H1 (cell line): ENCODE data around the gene SH2D1B. TPM values are rescaled to one million over a fixed set of nuclear protein-coding genes. Genes with fewer than 3 reads are reported as not detected.

Experiments used
- CTCF ChIA-PET: fragments of 300-600 bp; sonication (Branson Sonifier 250); formaldehyde crosslinking; loops from one replicate; lab custom pipeline; 2021; ENCODE audit not compliant: partially characterized antibody; lab: Charles Lee
- POLR2A ChIA-PET: fragments of 300-600 bp; sonication (Branson Sonifier 250); formaldehyde crosslinking; loops from one replicate; lab custom pipeline; 2021; ENCODE audit warnings: inconsistent platforms; ENCODE audit not compliant: partially characterized antibody; lab: Charles Lee
- DNase-seq, 2 experiments: peaks; one replicate each; pipeline versions ENCODE4 v3.0.0 to v3.0.0-alpha.2; 2010 to 2022; ENCODE audit warnings: low spot score in 2 of 2, low read depth in 1 of 2, mixed read lengths in 1 of 2
- FAIRE-seq: peaks from 2 replicates; lab custom pipeline; 2011; peaks lifted over from hg19 to GRCh38; lab: Jason Lieb, UNC
- H2AFZ ChIP-seq: 2 replicates; pipeline ENCODE4 v1.8.1; 2012; ENCODE audit warnings: low read length, inconsistent platforms
- H2AK5ac ChIP-seq: 2 replicates; pipeline ENCODE4 v1.6.1; 2013; ENCODE audit warnings: low read depth, low read length
- H2BK120ac ChIP-seq: replicated peaks from 2 replicates; pipeline ENCODE3; 2013; ENCODE audit warnings: low read depth, low read length, inconsistent platforms
- H2BK12ac ChIP-seq: 2 replicates; pipeline ENCODE4 v1.6.1; 2013; ENCODE audit warnings: low read depth, low read length
- H2BK15ac ChIP-seq: 2 replicates; pipeline ENCODE4 v1.6.1; 2013; ENCODE audit warnings: low read length
- H2BK20ac ChIP-seq: 2 replicates; pipeline ENCODE4 v1.6.1; 2013; ENCODE audit warnings: low read length
- H2BK5ac ChIP-seq: 2 replicates; pipeline ENCODE4 v1.6.1; 2013; ENCODE audit warnings: low read depth, low read length
- H3K14ac ChIP-seq: 2 replicates; pipeline ENCODE4 v1.6.1; 2013; ENCODE audit warnings: inconsistent platforms; ENCODE audit not compliant: insufficient read length
- H3K18ac ChIP-seq: 2 replicates; pipeline ENCODE4 v1.6.1; 2013; ENCODE audit warnings: low read length; ENCODE audit errors: extremely low read depth
- H3K23ac ChIP-seq: 2 replicates; pipeline ENCODE4 v1.6.1; 2013; ENCODE audit warnings: inconsistent platforms; ENCODE audit not compliant: insufficient read length
- H3K23me2 ChIP-seq: 2 replicates; pipeline ENCODE4 v1.6.1; 2013; ENCODE audit warnings: low read depth, low read length
- H3K27ac ChIP-seq: 2 replicates; pipeline ENCODE4 v1.6.1; 2011; ENCODE audit warnings: low read depth, low read length, inconsistent platforms
- H3K27me3 ChIP-seq, 4 experiments: replicated peaks in 1 of 4; 1 replicate in 1 of 4; 2 replicates in 3 of 4; pipeline versions ENCODE4 v1.6.1 to v1.8.1; 2011 to 2013; ENCODE audit warnings: low read length in 3 of 4, mild to moderate bottlenecking in 3 of 4, inconsistent platforms in 2 of 4, mixed read lengths in 2 of 4, moderate library complexity in 1 of 4; ENCODE audit not compliant: control insufficient read depth in 3 of 4, insufficient read depth in 3 of 4; ENCODE audit errors: extremely low read depth in 1 of 4
- H3K36me3 ChIP-seq, 4 experiments: 2 replicates each; pipeline versions ENCODE4 v1.6.1 to v1.8.1; 2011 to 2013; ENCODE audit warnings: mild to moderate bottlenecking in 4 of 4, low read length in 3 of 4, moderate library complexity in 2 of 4, control low read depth in 1 of 4, inconsistent platforms in 1 of 4; ENCODE audit not compliant: insufficient read depth in 4 of 4, control insufficient read depth in 2 of 4
- H3K4ac ChIP-seq: replicated peaks from 2 replicates; pipeline ENCODE3; 2013; ENCODE audit warnings: low read length, low read depth, mixed read lengths, inconsistent platforms; ENCODE audit not compliant: insufficient read length
- H3K4me1 ChIP-seq, 4 experiments: replicated peaks in 1 of 4; 1 replicate in 1 of 4; 2 replicates in 3 of 4; pipeline versions ENCODE4 v1.6.1 to v1.8.1; 2011 to 2013; ENCODE audit warnings: low read length in 3 of 4, inconsistent platforms in 2 of 4, mixed read lengths in 1 of 4; ENCODE audit not compliant: insufficient read depth in 4 of 4, control insufficient read depth in 3 of 4
- H3K4me2 ChIP-seq, 2 experiments: 2 replicates each; pipeline versions ENCODE4 v1.6.1 to v1.8.1; 2011 to 2013; ENCODE audit warnings: low read depth in 2 of 2, low read length in 2 of 2, control low read depth in 1 of 2, inconsistent platforms in 1 of 2, mild to moderate bottlenecking in 1 of 2; ENCODE audit not compliant: insufficient read depth in 1 of 2
- H3K4me3 ChIP-seq, 4 experiments: fragments of 200-600, 300-600 bp in 1 of 4; sonication (generic), shearing (Covaris generic), sonication (Bioruptor Twin) in 1 of 4; 2 replicates each; pipeline versions ENCODE4 v1.5.1 to v1.8.1; 2011 to 2016; ENCODE audit warnings: low read length in 4 of 4, low read depth in 3 of 4, control low read depth in 2 of 4, inconsistent platforms in 2 of 4, mild to moderate bottlenecking in 2 of 4, mixed read lengths in 1 of 4, moderate library complexity in 1 of 4; ENCODE audit not compliant: insufficient read depth in 2 of 4; ENCODE audit errors: extremely low read depth in 1 of 4
- H3K56ac ChIP-seq: replicated peaks from 2 replicates; pipeline ENCODE3; 2013; ENCODE audit warnings: low read depth, mild to moderate bottlenecking, mixed read lengths, low read length, inconsistent platforms; ENCODE audit not compliant: insufficient read length
- H3K79me1 ChIP-seq: 2 replicates; pipeline ENCODE4 v1.6.1; 2013; ENCODE audit warnings: low read depth, low read length, control low read depth
- H3K79me2 ChIP-seq, 2 experiments: 2 replicates each; pipeline versions ENCODE4 v1.6.1 to v1.8.1; 2012 to 2013; ENCODE audit warnings: low read length in 2 of 2, mild to moderate bottlenecking in 2 of 2, inconsistent platforms in 1 of 2; ENCODE audit not compliant: insufficient read depth in 2 of 2, control insufficient read depth in 1 of 2
- H3K9ac ChIP-seq, 4 experiments: replicated peaks in 1 of 4; 1 replicate in 1 of 4; 2 replicates in 3 of 4; pipeline versions ENCODE4 v1.6.1 to v1.8.1; 2011 to 2013; ENCODE audit warnings: low read depth in 3 of 4, low read length in 3 of 4, control low read depth in 2 of 4, mild to moderate bottlenecking in 2 of 4, moderate library complexity in 2 of 4, inconsistent platforms in 1 of 4; ENCODE audit errors: extremely low read depth in 1 of 4
- H3K9me3 ChIP-seq, 2 experiments: 2 replicates each; pipeline versions ENCODE4 v1.6.1 to v1.8.1; 2012 to 2013; ENCODE audit warnings: mild to moderate bottlenecking in 2 of 2, moderate library complexity in 2 of 2, control low read depth in 1 of 2, inconsistent platforms in 1 of 2, low read depth in 1 of 2, low read length in 1 of 2, mixed read lengths in 1 of 2; ENCODE audit not compliant: insufficient read depth in 2 of 2
- H4K20me1 ChIP-seq, 2 experiments: replicated peaks in 1 of 2; 2 replicates each; pipeline versions ENCODE3 to v1.8.1; 2011 to 2013; ENCODE audit warnings: inconsistent platforms in 2 of 2, low read length in 2 of 2, mild to moderate bottlenecking in 1 of 2; ENCODE audit not compliant: insufficient read depth in 2 of 2, control insufficient read depth in 1 of 2
- H4K5ac ChIP-seq: 2 replicates; pipeline ENCODE4 v1.6.1; 2013; ENCODE audit warnings: low read length, low read depth, mixed read lengths, inconsistent platforms; ENCODE audit not compliant: insufficient read length
- H4K8ac ChIP-seq: 2 replicates; pipeline ENCODE4 v1.8.0; 2013; ENCODE audit warnings: mild to moderate bottlenecking, moderate library complexity, low read length, inconsistent platforms; ENCODE audit not compliant: insufficient read depth; ENCODE audit errors: extremely low read depth
- H4K91ac ChIP-seq: replicated peaks from 2 replicates; pipeline ENCODE3; 2013; ENCODE audit warnings: low read length, mixed read lengths, inconsistent platforms; ENCODE audit not compliant: insufficient read length
- BACH1 ChIP-seq: IDR thresholded peaks from 2 replicates; pipeline ENCODE4 v1.6.1; 2012; ENCODE audit warnings: low read length, improper control_type of control experiment
- CEBPB ChIP-seq: IDR thresholded peaks from 2 replicates; pipeline ENCODE4 v1.6.1; 2012; ENCODE audit warnings: low read depth, low read length
- EGR1 ChIP-seq: IDR thresholded peaks from 2 replicates; pipeline ENCODE4 v1.6.1; 2011; ENCODE audit warnings: low read depth, low read length, borderline replicate concordance
- HDAC2 ChIP-seq, 2 experiments: fragments of 300-600 bp in 1 of 2; sonication (generic) in 1 of 2; IDR thresholded peaks; 2 replicates each; pipeline ENCODE4 v1.6.1; 2011 to 2012; ENCODE audit warnings: low read depth in 2 of 2, low read length in 2 of 2, mild to moderate bottlenecking in 2 of 2, moderate library complexity in 2 of 2, borderline replicate concordance in 1 of 2, inconsistent platforms in 1 of 2
- JUN ChIP-seq: IDR thresholded peaks from 2 replicates; pipeline ENCODE4 v1.6.1; 2011; ENCODE audit warnings: low read depth, mild to moderate bottlenecking, improper control_type of control experiment, low read length
- MAFK ChIP-seq: IDR thresholded peaks from 2 replicates; pipeline ENCODE4 v1.6.1; 2012; ENCODE audit warnings: low read depth, mild to moderate bottlenecking, improper control_type of control experiment, low read length
- POU5F1 ChIP-seq: IDR thresholded peaks from 2 replicates; pipeline ENCODE4 v1.6.1; 2011; ENCODE audit warnings: low read depth, mild to moderate bottlenecking, low read length, moderate library complexity
- RAD21 ChIP-seq, 2 experiments: IDR thresholded peaks in 1 of 2; conservative IDR thresholded peaks in 1 of 2; 2 replicates each; pipeline ENCODE4 v1.6.1; 2011; ENCODE audit warnings: low read depth in 2 of 2, low read length in 2 of 2, improper control_type of control experiment in 1 of 2, inconsistent platforms in 1 of 2, mild to moderate bottlenecking in 1 of 2, moderate library complexity in 1 of 2
- RXRA ChIP-seq: IDR thresholded peaks from 2 replicates; pipeline ENCODE4 v1.6.1; 2011; ENCODE audit warnings: low read depth, mild to moderate bottlenecking, low read length, moderate library complexity; ENCODE audit not compliant: insufficient read depth
- SP1 ChIP-seq: IDR thresholded peaks from 2 replicates; pipeline ENCODE4 v1.6.1; 2011; ENCODE audit warnings: low read depth, low read length
- SP2 ChIP-seq: IDR thresholded peaks from 2 replicates; pipeline ENCODE4 v1.6.1; 2012; ENCODE audit warnings: mild to moderate bottlenecking, low read length, inconsistent platforms
- TAF7 ChIP-seq: optimal IDR thresholded peaks from 2 replicates; pipeline ENCODE3; 2011; ENCODE audit warnings: low read depth, mild to moderate bottlenecking, inconsistent platforms, low read length, moderate library complexity, borderline replicate concordance
- ZNF274 ChIP-seq: IDR thresholded peaks from 2 replicates; pipeline ENCODE4 v1.7.0; 2012; ENCODE audit warnings: low read length, borderline replicate concordance; ENCODE audit errors: extremely low read depth
- WGBS, 2 experiments: shearing (Covaris generic) in 1 of 2; methylation state at CpG; one replicate each; pipeline versions ENCODE4 v1.1.6 to v1.1.7; 2013 to 2015; ENCODE audit warnings: low lambda C conversion rate in 2 of 2, mixed read lengths in 2 of 2, inconsistent platforms in 1 of 2, low coverage in 1 of 2, missing lambda C conversion rate in 1 of 2; ENCODE audit not compliant: insufficient replicate concordance in 2 of 2, insufficient coverage in 1 of 2, insufficient read length in 1 of 2; ENCODE audit errors: extremely low coverage in 1 of 2, missing lambda C conversion rate in 1 of 2; 5-methylcytosine and 5-hydroxymethylcytosine counted together
- polyA plus RNA-seq, 7 experiments: library from polyadenylated mRNA; depleted of rRNA in 3 of 7; stranded (reverse) in 5 of 7; unstranded in 2 of 7; fragments of >200 nt in 5 of 7; fragments of 200-250 nt in 2 of 7; gene quantifications; 1 replicate in 5 of 7; 2 replicates in 1 of 7; 4 replicates in 1 of 7; pipeline versions ENCODE4 v1.2.1 to v1.2.3, GENCODE V29; 2011 to 2013; ENCODE audit warnings: missing spikeins in 2 of 7, mixed read lengths in 2 of 7
- total RNA-seq: library from RNA; stranded (reverse); fragmentation: NEBNext Ultra II Directional; extraction: Animal tissue kit (Norgen Biotek cat#: 25700); gene quantifications from 2 replicates; pipeline ENCODE4 v1.2.1, GENCODE V29; 2021

Gene SH2D1B
- total and polyA plus RNA-seq, 2 of the 8 experiments (the other 6 are each of a cell fraction or from before 2014, with no cell fraction given): not detected

GRCh38 chr1:162381383-162381782, 30.6 kb downstream of the SH2D1B start, which contains the start of gene C1orf226:
C1orf226 (plus strand) TSS chr1:162381728; CDS start chr1:162381902, 174 bp downstream.
- POLR2A ChIA-PET: interaction anchor here (1.0 to 2.0 kb wide), 2 partner anchors 9 kb away, joined by 3 to 6 read pairs; no protein-coding TSS in a partner anchor
- Histone ChIP-seq H4K20me1 (no peaks in the 10 kb centered on the region), H4K5ac (no peak within 1 kb of the TSS), H3K4ac (no peak within 1 kb of the TSS), H3K4me1 (0 out of 7 replicates have a peak, but pooled peaks cover 0 to 1% (median 0%) of the 10 kb centered on the region in 4 experiments), H2AK5ac (no peak within 1 kb of the TSS), H3K27ac (no peak within 1 kb of the TSS), H3K18ac (no peak within 1 kb of the TSS), H3K79me2 (no peaks in the 10 kb centered on the region), H3K56ac (no peak within 1 kb of the TSS), H3K79me1 (no peaks in the 10 kb centered on the region), H4K8ac (no peak within 1 kb of the TSS), H3K9me3 (no peaks in the 10 kb centered on the region), H2BK12ac (no peak within 1 kb of the TSS), H4K91ac (no peak within 1 kb of the TSS), H3K36me3 (peaks cover 0 to 5% (median 2%) of the 10 kb centered on the region in 4 experiments; a peak in 1 of 8 replicates), H3K9ac (no peak within 1 kb of the TSS; a peak in 1 of 7 replicates), H3K4me2 (no peak within 1 kb of the TSS), H3K23me2 (no peaks in the 10 kb centered on the region), H2BK15ac (no peak within 1 kb of the TSS), H2BK20ac (no peak within 1 kb of the TSS), H3K23ac (no peak within 1 kb of the TSS), H3K4me3 (no peak within 1 kb of the TSS), H3K14ac (no peak within 1 kb of the TSS), H2BK120ac (no peak within 1 kb of the TSS), H3K27me3 (no peaks in the 10 kb centered on the region), H2AFZ (no peak within 1 kb of the TSS), H2BK5ac (no peak within 1 kb of the TSS)
- DNase-seq (no peak), FAIRE-seq (no peak)
- TF ChIP-seq HDAC2 (IDR thresholded peaks at IDR 0.05; ENCODE audit: borderline replicate concordance in 1 of 2, low read depth in 2 of 2, low read length in 2 of 2): no peak
- TF ChIP-seq ZNF274: no peak
- TF ChIP-seq RAD21 (IDR thresholded peaks at IDR 0.05 in 1 of 2, conservative IDR thresholded peaks at IDR 0.05 in 1 of 2; ENCODE audit: low read depth in 2 of 2, low read length in 2 of 2): no peak
- no peak for TF ChIP-seq RXRA
- TF ChIP-seq CEBPB: no peak
- TF ChIP-seq TAF7: no peak
- no peak for TF ChIP-seq POU5F1
- TF ChIP-seq SP1: no peak
- TF ChIP-seq EGR1: no peak
- no peak for TF ChIP-seq BACH1
- no peak for TF ChIP-seq JUN
- TF ChIP-seq SP2: no peak
- TF ChIP-seq MAFK: no peak
- CTCF ChIA-PET: interaction anchor here (0.9 to 8.1 kb wide), 7 partner anchors 9 to 345 kb away, joined by 3 to 44 read pairs (median 6); no protein-coding TSS in a partner anchor
- 90% methylated on average over 3 of the region's 3 CpGs; no CpG with 5 or more reads in 1 of the 2 experiments for WGBS, 2 experiments
